Gastroesophageal sphincter (tissue), 4 donors: Measurements from ENCODE around the gene METTL21C. TPM values are rescaled to one million over a fixed set of nuclear protein-coding genes. Genes with fewer than 3 reads are reported as not detected.

Experiments
- ATAC-seq: fragments of 150-250 bp; one replicate; pipeline ENCODE4 v1.9.1; 2016; ENCODE audit warnings: mild to moderate bottlenecking, moderate library complexity
- H3K27ac ChIP-seq, 4 donors: fragments of 200-600 bp; sonication (generic) in 3 of 4; 1 replicate in 3 of 4; 2 replicates in 1 of 4; pipeline ENCODE4 v1.5.1; 2016 to 2019
- H3K27me3 ChIP-seq: fragments of 200-600 bp; sonication (generic); one replicate; pipeline ENCODE4 v1.5.1; 2019
- H3K36me3 ChIP-seq, 2 donors: fragments of 200-600 bp; sonication (generic); one replicate each; pipeline ENCODE4 v1.5.1; 2019; ENCODE audit warnings: control low read depth in 1 of 2
- H3K4me1 ChIP-seq, 3 donors: fragments of 200-600 bp; sonication (generic); 1 replicate in 2 of 3; 2 replicates in 1 of 3; pipeline ENCODE4 v1.5.1; 2016 to 2019; ENCODE audit warnings: control low read depth in 2 of 3
- H3K4me3 ChIP-seq, 2 donors: fragments of 200-600 bp; sonication (generic); one replicate each; pipeline ENCODE4 v1.5.1; 2019; ENCODE audit warnings: mild to moderate bottlenecking in 1 of 2, moderate library complexity in 1 of 2
- H3K9me3 ChIP-seq, 3 donors: fragments of 200-600 bp; sonication (generic); one replicate each; pipeline ENCODE4 v1.5.1; 2017 to 2019; ENCODE audit warnings: control low read depth in 2 of 3
- EP300 ChIP-seq: sonication (generic); formaldehyde crosslinking; IDR thresholded peaks from one replicate; pipeline ENCODE4 v1.6.1; 2017; ENCODE audit warnings: antibody characterized with exemption, mild to moderate bottlenecking
- POLR2A ChIP-seq, 2 donors: fragments of 450-650 bp; IDR thresholded peaks; one replicate each; pipeline ENCODE4 v1.6.1; 2017; ENCODE audit warnings: antibody characterized with exemption in 2 of 2, mild to moderate bottlenecking in 2 of 2, moderate library complexity in 1 of 2
- POLR2AphosphoS5 ChIP-seq: sonication (generic); formaldehyde crosslinking; IDR thresholded peaks from one replicate; pipeline ENCODE4 v1.6.1; 2017; ENCODE audit warnings: antibody characterized with exemption
- WGBS, 2 donors: methylation state at CpG; one replicate each; pipeline ENCODE4 v1.1.5; 2018; ENCODE audit warnings: low coverage in 1 of 2; 5-methylcytosine and 5-hydroxymethylcytosine counted together
- total RNA-seq, 4 donors: library from RNA; depleted of rRNA; stranded (reverse); fragments of >200 nt; gene quantifications; one replicate each; pipeline ENCODE4 v1.1.0, GENCODE V29; 2016
- TF ChIP-seq, protein P1 (sequence below), 4 experiments: fragments of 200-600 bp in 2 of 4; fragments of 450-650 bp in 2 of 4; sonication (generic) in 1 of 4; IDR thresholded peaks; one replicate each; pipeline ENCODE4 v1.5.1; 2017 to 2019; ENCODE audit warnings: antibody characterized with exemption in 4 of 4, mild to moderate bottlenecking in 2 of 4, moderate library complexity in 2 of 4

Gene METTL21C
- total RNA-seq, 4 donors from 2014 or later, result 0.62 TPM; not detected in 3

DNA sequence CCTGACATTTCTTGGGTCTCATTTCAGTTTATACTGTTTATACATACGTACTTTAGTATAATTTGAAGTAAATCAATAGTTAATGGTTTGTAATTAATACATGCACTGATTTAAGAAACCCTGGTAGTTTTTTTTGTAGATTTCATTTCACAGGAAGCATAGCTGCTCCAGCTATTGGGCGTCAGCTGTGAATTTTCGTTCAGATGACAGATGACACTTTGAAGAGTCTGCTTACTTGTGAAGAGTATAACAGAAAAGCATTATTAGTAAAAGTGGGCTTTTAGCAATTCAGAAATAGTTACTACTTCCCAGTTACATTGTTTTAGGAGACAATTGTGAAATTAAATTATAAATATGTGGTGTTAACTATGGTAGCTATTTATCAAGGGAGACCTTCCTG lies 44.4 kb downstream of the METTL21C start:
- TF ChIP-seq, protein P1, sequence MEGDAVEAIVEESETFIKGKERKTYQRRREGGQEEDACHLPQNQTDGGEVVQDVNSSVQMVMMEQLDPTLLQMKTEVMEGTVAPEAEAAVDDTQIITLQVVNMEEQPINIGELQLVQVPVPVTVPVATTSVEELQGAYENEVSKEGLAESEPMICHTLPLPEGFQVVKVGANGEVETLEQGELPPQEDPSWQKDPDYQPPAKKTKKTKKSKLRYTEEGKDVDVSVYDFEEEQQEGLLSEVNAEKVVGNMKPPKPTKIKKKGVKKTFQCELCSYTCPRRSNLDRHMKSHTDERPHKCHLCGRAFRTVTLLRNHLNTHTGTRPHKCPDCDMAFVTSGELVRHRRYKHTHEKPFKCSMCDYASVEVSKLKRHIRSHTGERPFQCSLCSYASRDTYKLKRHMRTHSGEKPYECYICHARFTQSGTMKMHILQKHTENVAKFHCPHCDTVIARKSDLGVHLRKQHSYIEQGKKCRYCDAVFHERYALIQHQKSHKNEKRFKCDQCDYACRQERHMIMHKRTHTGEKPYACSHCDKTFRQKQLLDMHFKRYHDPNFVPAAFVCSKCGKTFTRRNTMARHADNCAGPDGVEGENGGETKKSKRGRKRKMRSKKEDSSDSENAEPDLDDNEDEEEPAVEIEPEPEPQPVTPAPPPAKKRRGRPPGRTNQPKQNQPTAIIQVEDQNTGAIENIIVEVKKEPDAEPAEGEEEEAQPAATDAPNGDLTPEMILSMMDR (IDR thresholded peaks at IDR 0.05), result no peak
- TF ChIP-seq POLR2A (IDR thresholded peaks at IDR 0.05) (no peak), EP300 (no peak), POLR2AphosphoS5 (no peak)
- Histone ChIP-seq H3K36me3 (peaks cover 5 to 94% of the 10 kb centered on the region in 2 donors), H3K27me3 (no peaks in the 10 kb centered on the region), H3K27ac (no peak overlapping the region), H3K4me3 (no peak overlapping the region), H3K9me3 (no peaks in the 10 kb centered on the region), H3K4me1 (no peaks in the 10 kb centered on the region)
- WGBS, 2 donors, result 78 to 87% methylated on average over 2 to 3 of the region's 3 CpGs
- ATAC-seq, result no peak

DNA sequence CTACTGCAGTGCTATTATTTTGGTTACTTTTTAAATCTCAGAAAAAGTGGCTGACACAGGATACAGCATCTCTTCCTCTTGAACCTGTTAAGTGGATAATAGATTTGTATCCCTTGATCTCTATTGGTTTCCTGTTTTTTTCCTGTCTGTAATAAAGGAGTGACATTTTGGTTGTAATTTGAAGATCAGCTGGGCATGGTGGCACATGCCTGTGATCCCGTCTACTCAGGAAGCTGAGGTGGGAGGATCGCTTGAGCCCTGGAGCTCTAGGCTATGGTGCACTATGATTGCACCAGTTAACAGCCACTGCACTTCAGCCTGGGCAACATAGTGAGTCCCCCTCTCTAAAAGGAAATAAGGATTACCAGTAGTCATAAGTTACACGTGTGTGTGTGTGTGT lies 46.8 kb downstream of the METTL21C start:
- Histone ChIP-seq H3K4me3 (no peak overlapping the region), H3K9me3 (no peaks in the 10 kb centered on the region), H3K36me3 (peaks cover 5 to 95% of the 10 kb centered on the region in 2 donors), H3K4me1 (no peaks in the 10 kb centered on the region), H3K27me3 (no peaks in the 10 kb centered on the region), H3K27ac (no peak overlapping the region)
- ATAC-seq, result no peak
- no peak for TF ChIP-seq POLR2A (IDR thresholded peaks at IDR 0.05)
- no peak for TF ChIP-seq POLR2AphosphoS5
- TF ChIP-seq, protein P1 (IDR thresholded peaks at IDR 0.05), result no peak
- TF ChIP-seq EP300, result no peak
- WGBS, 2 donors, result 71 to 87% methylated on average over 3 of the region's 3 CpGs

DNA sequence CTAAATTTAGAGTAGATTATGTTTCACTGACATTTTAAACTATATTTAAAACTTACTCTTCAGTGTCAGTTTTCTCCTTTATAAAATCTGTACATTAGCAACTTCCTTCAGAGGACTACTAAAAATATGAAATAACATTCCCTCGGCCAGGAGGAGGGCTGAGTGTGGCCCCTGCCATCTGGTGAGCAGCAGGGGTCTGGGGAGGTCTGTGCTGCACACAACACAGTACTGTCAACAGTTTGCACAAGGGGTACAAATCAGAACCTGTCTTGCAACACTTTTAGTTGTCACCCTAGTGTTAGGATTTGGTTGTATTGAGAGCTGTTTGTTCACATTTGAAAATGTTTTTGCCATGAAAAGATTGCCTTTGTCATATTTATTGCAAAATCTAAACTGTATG lies 49.1 kb downstream of the METTL21C start:
- TF ChIP-seq POLR2AphosphoS5 (no peak), EP300 (no peak), POLR2A (IDR thresholded peaks at IDR 0.05) (no peak)
- TF ChIP-seq, protein P1 (IDR thresholded peaks at IDR 0.05), result no peak
- ATAC-seq, result no peak

DNA sequence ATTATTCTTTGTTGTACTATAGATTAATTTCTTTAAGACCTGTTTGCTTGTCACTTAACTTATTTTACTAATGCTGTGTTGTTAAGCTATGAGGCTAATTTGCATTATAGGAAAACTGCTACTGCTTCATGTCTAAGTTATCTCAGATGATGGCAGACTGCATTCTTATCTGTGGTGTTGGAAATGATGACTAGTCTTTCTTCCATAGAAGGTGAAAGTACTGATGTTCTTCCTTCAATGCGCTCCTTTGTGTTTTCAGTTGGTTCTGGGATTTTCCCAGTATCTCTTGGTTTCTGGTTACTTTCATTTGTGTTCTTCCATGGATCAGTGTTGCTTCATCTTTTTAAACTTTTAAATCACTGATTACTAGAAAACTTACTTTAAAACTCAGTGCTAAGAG lies 51.2 kb downstream of the METTL21C start:
- H3K36me3 ChIP-seq, result peaks cover 3 to 91% of the 10 kb centered on the region in 2 donors
- no peaks in the 10 kb centered on the region for H3K9me3 ChIP-seq
- no peak overlapping the region for H3K27ac ChIP-seq
- H3K4me1 ChIP-seq, result no peaks in the 10 kb centered on the region
- WGBS, 2 donors, result 63 to 92% methylated on average over 1 of the region's 1 CpG
- no peak overlapping the region for H3K4me3 ChIP-seq
- TF ChIP-seq POLR2AphosphoS5 (no peak), POLR2A (IDR thresholded peaks at IDR 0.05) (no peak), EP300 (no peak)
- TF ChIP-seq, protein P1 (IDR thresholded peaks at IDR 0.05), result no peak
- no peak for ATAC-seq
- H3K27me3 ChIP-seq, result no peaks in the 10 kb centered on the region

More for the DNA sequence above, 49.1 kb downstream of the METTL21C start:
- Histone ChIP-seq H3K27me3 (no peaks in the 10 kb centered on the region), H3K4me1 (no peaks in the 10 kb centered on the region), H3K36me3 (peaks cover 5 to 91% of the 10 kb centered on the region in 2 donors), H3K4me3 (no peak overlapping the region), H3K9me3 (no peaks in the 10 kb centered on the region), H3K27ac (no peak overlapping the region)
- WGBS, 2 donors, result 82% methylated on average over 1 of the region's 1 CpG; no CpG with 5 or more reads in 1 of the 2 donors

DNA sequence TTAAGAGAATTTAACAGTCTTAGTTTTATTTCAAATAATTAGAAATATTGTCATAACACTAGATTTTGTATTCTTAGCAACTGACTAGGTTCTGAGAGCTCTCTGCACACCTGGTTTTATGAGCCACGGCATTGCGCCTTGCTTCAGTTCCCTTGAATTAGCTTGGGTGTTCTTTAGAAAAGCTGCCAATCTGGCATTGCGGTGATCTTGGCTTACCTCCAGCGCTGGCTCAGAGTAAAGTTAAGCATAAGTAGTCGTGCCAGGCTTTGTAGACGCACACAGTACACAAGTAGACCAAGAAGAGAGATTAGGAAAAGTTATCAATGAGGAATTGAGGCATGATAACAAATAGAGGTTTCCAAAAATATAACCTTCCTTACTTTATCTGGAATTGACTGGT lies 52.4 kb downstream of the METTL21C start:
- no peaks in the 10 kb centered on the region for H3K27me3 ChIP-seq

More for the DNA sequence above, 52.4 kb downstream of the METTL21C start:
- TF ChIP-seq POLR2AphosphoS5 (no peak), POLR2A (IDR thresholded peaks at IDR 0.05) (no peak), EP300 (no peak)
- TF ChIP-seq, protein P1 (IDR thresholded peaks at IDR 0.05), result no peak
- no peaks in the 10 kb centered on the region for H3K4me1 ChIP-seq
- H3K4me3 ChIP-seq, result no peak overlapping the region
- no peaks in the 10 kb centered on the region for H3K9me3 ChIP-seq
- WGBS, 2 donors, result 48 to 70% methylated on average over 2 to 6 of the region's 6 CpGs
- peaks cover 4 to 91% of the 10 kb centered on the region in 2 donors for H3K36me3 ChIP-seq
- no peak overlapping the region for H3K27ac ChIP-seq
- ATAC-seq, result no peak
